IMR-90 (cell line): ENCODE measurements around the gene SUGCT. TPM values are rescaled to one million over a fixed set of nuclear protein-coding genes. Genes with fewer than 3 reads are reported as not detected.

ENCODE experiments used
- ATAC-seq: fragments of 200-7000 bp; cut with Tn5 transposase; 2 replicates; pipeline ENCODE4 v1.9.1; 2020; ENCODE audit warnings: low read depth, mild to moderate bottlenecking, moderate library complexity
- BruUV-seq: library from RNA; stranded (reverse); fragments of 400-500 nt; replicated peaks from 2 replicates; lab custom pipeline; 2021; lab: Mats Ljungman, UMichigan
- CTCF ChIA-PET: fragments of 300-600 bp; formaldehyde crosslinking; extraction: SDS; loops from one replicate; lab custom pipeline; 2021; ENCODE audit warnings: antibody characterized with exemption; lab: Yijun Ruan, JAX
- POLR2A ChIA-PET: fragments of 300-600 bp; sonication (Branson Sonifier 250); formaldehyde crosslinking; loops from one replicate; lab custom pipeline; 2022; ENCODE audit warnings: antibody characterized with exemption; ENCODE audit not compliant: unreplicated experiment; lab: Charles Lee
- DNase-seq: peaks from one replicate; pipeline ENCODE4 v3.0.0; 2013
- H2AFZ ChIP-seq: replicated peaks from 2 replicates; pipeline ENCODE3; 2013; ENCODE audit warnings: low read length, mild to moderate bottlenecking; ENCODE audit not compliant: poor library complexity
- H2AK5ac ChIP-seq: 2 replicates; pipeline ENCODE4 v1.6.1; 2013; ENCODE audit warnings: low read depth, low read length, inconsistent platforms
- H2AK9ac ChIP-seq: replicated peaks from 2 replicates; pipeline ENCODE3; 2013; ENCODE audit warnings: mild to moderate bottlenecking, low read depth, low read length, moderate library complexity; ENCODE audit not compliant: poor library complexity
- H2BK120ac ChIP-seq: 2 replicates; pipeline ENCODE4 v1.6.1; 2013; ENCODE audit warnings: low read depth, low read length, inconsistent platforms
- H2BK15ac ChIP-seq: 3 replicates; pipeline ENCODE4 v1.6.1; 2013; ENCODE audit warnings: low read depth, low read length, inconsistent platforms
- H2BK20ac ChIP-seq: 2 replicates; pipeline ENCODE4 v1.6.1; 2013; ENCODE audit warnings: low read depth, mild to moderate bottlenecking, inconsistent platforms, low read length, moderate library complexity
- H2BK5ac ChIP-seq: 2 replicates; pipeline ENCODE4 v1.6.1; 2013; ENCODE audit warnings: mild to moderate bottlenecking, low read depth, low read length, inconsistent platforms; ENCODE audit not compliant: poor library complexity, severe bottlenecking
- H3K14ac ChIP-seq: replicated peaks from 2 replicates; pipeline ENCODE4 v1.6.1; 2013; ENCODE audit warnings: low read depth, low read length, inconsistent platforms
- H3K18ac ChIP-seq: 2 replicates; pipeline ENCODE4 v1.6.1; 2013; ENCODE audit warnings: low read depth, low read length, control low read depth
- H3K23ac ChIP-seq: 2 replicates; pipeline ENCODE4 v1.6.1; 2013; ENCODE audit warnings: low read depth, low read length, inconsistent platforms
- H3K27ac ChIP-seq: 2 replicates; pipeline ENCODE4 v1.5.1; 2013; ENCODE audit warnings: mild to moderate bottlenecking, control low read depth, low read length; ENCODE audit not compliant: insufficient read depth
- H3K27me3 ChIP-seq: 2 replicates; pipeline ENCODE4 v1.6.1; 2013; ENCODE audit warnings: low read length; ENCODE audit not compliant: control insufficient read depth, insufficient read depth
- H3K36me3 ChIP-seq: 2 replicates; pipeline ENCODE4 v1.6.1; 2013; ENCODE audit warnings: low read length, mixed read lengths; ENCODE audit not compliant: control insufficient read depth, insufficient read depth
- H3K4ac ChIP-seq: 2 replicates; pipeline ENCODE4 v1.6.1; 2013; ENCODE audit warnings: low read depth, low read length, inconsistent platforms
- H3K4me1 ChIP-seq: 2 replicates; pipeline ENCODE4 v1.6.1; 2013; ENCODE audit warnings: low read length, mixed read lengths; ENCODE audit not compliant: control insufficient read depth, insufficient read depth
- H3K4me2 ChIP-seq: 2 replicates; pipeline ENCODE4 v1.6.1; 2013; ENCODE audit warnings: low read depth, mild to moderate bottlenecking, control low read depth, low read length, moderate library complexity
- H3K4me3 ChIP-seq: 2 replicates; pipeline ENCODE4 v1.5.1; 2013; ENCODE audit warnings: low read depth, mild to moderate bottlenecking, control low read depth, low read length, moderate library complexity; ENCODE audit not compliant: insufficient read depth
- H3K56ac ChIP-seq: 2 replicates; pipeline ENCODE4 v1.6.1; 2013; ENCODE audit warnings: low read length, inconsistent platforms; ENCODE audit not compliant: insufficient read depth; ENCODE audit errors: extremely low read depth
- H3K79me1 ChIP-seq, 2 experiments: 2 replicates each; pipeline ENCODE4 v1.6.1; 2013; ENCODE audit warnings: low read length in 2 of 2, inconsistent platforms in 1 of 2, low read depth in 1 of 2
- H3K9ac ChIP-seq: 2 replicates; pipeline ENCODE4 v1.6.1; 2013; ENCODE audit warnings: low read depth, low read length, control low read depth
- H3K9me1 ChIP-seq: 2 replicates; pipeline ENCODE4 v1.6.1; 2013; ENCODE audit warnings: low read length, inconsistent platforms; ENCODE audit not compliant: insufficient read depth
- H3K9me3 ChIP-seq: 2 replicates; pipeline ENCODE4 v1.6.1; 2013; ENCODE audit warnings: low read length; ENCODE audit not compliant: control insufficient read depth, insufficient read depth
- H4K20me1 ChIP-seq: 2 replicates; pipeline ENCODE4 v1.6.1; 2013; ENCODE audit warnings: low read length, inconsistent platforms; ENCODE audit not compliant: insufficient read depth
- H4K5ac ChIP-seq: 2 replicates; pipeline ENCODE4 v1.6.1; 2013; ENCODE audit warnings: mild to moderate bottlenecking, low read depth, low read length, control low read depth
- H4K8ac ChIP-seq, 2 experiments: 2 replicates each; pipeline ENCODE4 v1.6.1; 2013; ENCODE audit warnings: low read depth in 2 of 2, low read length in 2 of 2, control low read depth in 1 of 2, inconsistent platforms in 1 of 2
- H4K91ac ChIP-seq: 2 replicates; pipeline ENCODE4 v1.6.1; 2013; ENCODE audit warnings: low read depth, low read length, inconsistent platforms; ENCODE audit not compliant: insufficient read depth
- CHD1 ChIP-seq: IDR thresholded peaks from 2 replicates; pipeline ENCODE4 v1.6.1; 2012; ENCODE audit warnings: low read depth, low read length, improper control_type of control experiment
- CTCF ChIP-seq: conservative IDR thresholded peaks from 2 replicates; pipeline ENCODE4 v1.5.1; 2012; ENCODE audit warnings: mild to moderate bottlenecking, low read depth, low read length, improper control_type of control experiment
- ELK1 ChIP-seq: fragments of 150-350 bp; IDR thresholded peaks from 2 replicates; pipeline ENCODE4 v1.6.1; 2016; ENCODE audit warnings: low read depth, mild to moderate bottlenecking, low read length, moderate library complexity, borderline replicate concordance
- FOS ChIP-seq: fragments of 150-350 bp; IDR thresholded peaks from 2 replicates; pipeline ENCODE4 v1.6.1; 2016; ENCODE audit warnings: low read depth, low read length
- NFE2L2 ChIP-seq: fragments of 150-350 bp; IDR thresholded peaks from 2 replicates; pipeline ENCODE4 v1.6.1; 2016; ENCODE audit warnings: low read depth, mild to moderate bottlenecking, low read length
- RAD21 ChIP-seq: IDR thresholded peaks from 2 replicates; pipeline ENCODE4 v1.6.1; 2012; ENCODE audit warnings: low read length, improper control_type of control experiment
- SMC3 ChIP-seq: fragments of 150-350 bp; IDR thresholded peaks from 2 replicates; pipeline ENCODE4 v1.6.1; 2016; ENCODE audit warnings: low read depth, mild to moderate bottlenecking, antibody characterized with exemption, low read length, moderate library complexity
- WGBS, 2 experiments: methylation state at CpG; one replicate each; pipeline versions ENCODE4 v1.1.5 to v1.1.7; 2013; ENCODE audit warnings: missing lambda C conversion rate in 2 of 2; ENCODE audit not compliant: insufficient read length in 1 of 2; ENCODE audit errors: extremely low coverage in 2 of 2; 5-methylcytosine and 5-hydroxymethylcytosine counted together
- dilution Hi-C: fragments of 300-500 bp; cut with HindIII; formaldehyde crosslinking; loops from one replicate; pipeline ENCODE4 v1.14.3; 2018; ENCODE audit warnings: low sequenced_read_pairs; ENCODE audit not compliant: unreplicated experiment
- in situ Hi-C: fragments of 300-500 bp; cut with MboI; formaldehyde crosslinking; loops from 3 replicates; pipeline ENCODE4 v1.14.3; 2019; ENCODE audit warnings: low sequenced_read_pairs, inconsistent platforms, mixed read lengths
- intact Hi-C: fragments of 100-400 bp; cut with micrococcal nuclease; formaldehyde crosslinking; loops from 2 replicates; pipeline ENCODE4 v1.10.0; 2022
- polyA plus RNA-seq, 3 experiments: library from polyadenylated mRNA; depleted of rRNA; stranded (reverse); fragments of >200 nt; gene quantifications; 2 replicates each; pipeline ENCODE4 v1.2.3, GENCODE V29; 2012; ENCODE audit warnings: low replicate concordance in 1 of 3
- total RNA-seq: library from RNA; depleted of rRNA; stranded (reverse); fragments of >200 nt; gene quantifications from 2 replicates; pipeline ENCODE4 v1.2.3, GENCODE V29; 2012

Gene SUGCT
- total and polyA plus RNA-seq, 2 of the 4 experiments (the other 2 are of a cell fraction) = 5.9 to 8.3 TPM

GRCh38 chr7:40418983-40419382, 284.2 kb downstream of the SUGCT start:
- BruUV-seq = no TSS peak
- Histone ChIP-seq H3K9ac (no peak overlapping the region), H3K36me3 (no peaks in the 10 kb centered on the region), H2BK15ac (no peak overlapping the region), H3K9me3 (no peaks in the 10 kb centered on the region), H3K4me1 (no peaks in the 10 kb centered on the region), H3K4ac (no peak overlapping the region), H4K20me1 (no peaks in the 10 kb centered on the region), H3K18ac (no peak overlapping the region), H2BK120ac (no peak overlapping the region), H4K8ac (no peak overlapping the region), H2AK9ac (no peak overlapping the region), H2AFZ (no peak overlapping the region), H2AK5ac (no peak overlapping the region), H2BK5ac (no peak overlapping the region), H3K14ac (no peak overlapping the region), H3K56ac (no peak overlapping the region), H3K23ac (no peak overlapping the region), H4K5ac (no peak overlapping the region), H3K4me3 (no peak overlapping the region), H3K79me1 (no peaks in the 10 kb centered on the region), H3K4me2 (no peak overlapping the region), H3K9me1 (no peaks in the 10 kb centered on the region; the same call in 1 of the 2 replicates), H4K91ac (no peak overlapping the region), H3K27ac (no peak overlapping the region), H2BK20ac (no peak overlapping the region), H3K27me3 (no peaks in the 10 kb centered on the region)
- DNase-seq = no peak
- intact Hi-C loops = no loop called here
- ChIA-PET CTCF (interaction anchor here (1.4 kb wide), 1 partner anchor 12 kb away, joined by 3 read pairs; no protein-coding TSS in a partner anchor), POLR2A (no interaction called here)
- ATAC-seq = no peak
- dilution Hi-C loops = no loop called here
- in situ Hi-C loops = no loop called here
- no CpG with 5 or more reads among the region's 3 CpGs for WGBS, 2 experiments
- TF ChIP-seq SMC3 (no peak), FOS (no peak), NFE2L2 (no peak), CTCF (no peak), ELK1 (no peak), CHD1 (no peak), RAD21 (no peak)
